ENCODE data around the gene STXBP1. TPM values are rescaled to one million over a fixed set of nuclear protein-coding genes. Genes with fewer than 3 reads are reported as not detected.

Gene STXBP1
- polyA plus RNA-seq, 3 donors = 0.27 to 0.59 TPM; not detected in 1

DNA sequence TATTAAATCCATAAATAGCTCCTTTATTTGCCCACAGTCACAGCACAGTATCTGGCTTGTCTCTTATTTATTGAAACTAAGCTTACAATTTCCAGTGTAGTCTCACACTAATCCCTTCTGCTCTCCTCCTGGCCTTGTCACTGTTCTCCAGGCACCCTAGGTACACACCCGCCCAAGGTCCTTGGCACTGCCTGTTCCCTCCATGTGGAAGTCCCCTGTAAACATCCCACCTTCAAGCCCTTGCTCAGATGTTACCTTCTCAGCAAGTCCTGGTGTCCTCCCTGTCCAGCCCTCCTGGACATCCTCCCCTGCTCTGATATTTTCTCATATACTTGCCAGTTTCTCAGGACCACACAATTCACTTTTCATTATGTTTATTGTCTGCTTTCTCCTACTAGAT, 50.5 kb downstream of the STXBP1 start:
- Histone ChIP-seq H2AFZ (ENCODE audit: insufficient read depth, low read depth, low read length, poor library complexity, severe bottlenecking) (no peak overlapping the region), H3K36me3 (replicated peaks in 1 of 2; ENCODE audit: control insufficient read depth in 1 of 2, insufficient read depth in 2 of 2, low read length in 2 of 2) (no peaks in the 10 kb centered on the region), H4K20me1 (ENCODE audit: insufficient read depth, low read length) (no peaks in the 10 kb centered on the region), H3K79me2 (ENCODE audit: insufficient read depth, low read length) (no peaks in the 10 kb centered on the region), H3K4me3 (replicated peaks in 1 of 3; ENCODE audit: low read depth in 2 of 3, low read length in 3 of 3) (no peak overlapping the region), H3K4me1 (ENCODE audit: control insufficient read depth in 1 of 2, insufficient read depth in 2 of 2, low read length in 2 of 2) (no peaks in the 10 kb centered on the region), H3K4me2 (replicated peaks; ENCODE audit: extremely low read depth, low read length, poor library complexity, severe bottlenecking) (no peak overlapping the region), H3K27ac (ENCODE audit: low read depth in 1 of 2, low read length in 2 of 2) (no peak overlapping the region), H3K9me3 (replicated peaks in 1 of 2; ENCODE audit: control insufficient read depth in 1 of 2, insufficient read depth in 1 of 2, low read length in 2 of 2) (no peaks in the 10 kb centered on the region), H3K27me3 (ENCODE audit: control insufficient read depth in 2 of 2, insufficient read depth in 2 of 2, low read length in 2 of 2) (no peaks in the 10 kb centered on the region), H3K9ac (ENCODE audit: insufficient read depth, low read length, poor library complexity, severe bottlenecking) (no peak overlapping the region)
- 83% methylated on average over 1 of the region's 1 CpG for WGBS (ENCODE audit: insufficient coverage)
- Mint-ChIP-seq H3K4me3 (no peak overlapping the region), H3K36me3 (no peaks in the 10 kb centered on the region), H3K27me3 (ENCODE audit: low read depth in 3 of 3) (peaks cover 0 to 7% (median 6%) of the 10 kb centered on the region in 3 donors), H3K4me1 (peaks cover 6% of the 10 kb centered on the region), H3K27ac (no peak overlapping the region), H3K9me3 (peaks cover 0 to 1% (median 0%) of the 10 kb centered on the region in 7 donors)
- intact Hi-C loops (cut with micrococcal nuclease) = no loop called here
- DNase-seq = no peak
- TF ChIP-seq CTCF (IDR thresholded peaks at IDR 0.05) = no peak

DNA sequence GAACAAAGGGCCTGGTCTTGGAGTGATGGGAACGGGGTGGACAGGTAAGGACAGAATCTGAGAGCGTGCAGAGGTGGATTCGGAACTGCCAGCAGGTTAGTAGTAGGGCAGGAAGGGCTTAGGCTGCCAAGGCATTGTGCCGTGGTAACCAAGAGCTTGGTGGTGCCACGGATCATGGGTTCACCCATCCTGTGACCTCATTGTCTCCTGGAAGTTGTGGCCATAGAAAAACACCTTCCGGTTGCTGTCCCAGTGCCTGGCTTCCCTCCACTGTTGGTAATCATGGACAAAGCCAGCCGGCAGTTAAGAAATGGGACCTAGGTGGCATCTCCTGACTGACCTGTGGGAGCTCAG, 52.2 kb downstream of the STXBP1 start:
- Histone ChIP-seq H2AFZ (ENCODE audit: insufficient read depth, low read depth, low read length, poor library complexity, severe bottlenecking) (no peak overlapping the region), H3K4me3 (replicated peaks in 1 of 3; ENCODE audit: low read depth in 2 of 3, low read length in 3 of 3) (no peak overlapping the region), H3K36me3 (replicated peaks in 1 of 2; ENCODE audit: control insufficient read depth in 1 of 2, insufficient read depth in 2 of 2, low read length in 2 of 2) (no peaks in the 10 kb centered on the region), H3K27ac (ENCODE audit: low read depth in 1 of 2, low read length in 2 of 2) (no peak overlapping the region), H3K4me1 (ENCODE audit: control insufficient read depth in 1 of 2, insufficient read depth in 2 of 2, low read length in 2 of 2) (no peaks in the 10 kb centered on the region), H3K79me2 (ENCODE audit: insufficient read depth, low read length) (no peaks in the 10 kb centered on the region), H3K4me2 (replicated peaks; ENCODE audit: extremely low read depth, low read length, poor library complexity, severe bottlenecking) (no peak overlapping the region), H3K27me3 (ENCODE audit: control insufficient read depth in 2 of 2, insufficient read depth in 2 of 2, low read length in 2 of 2) (no peaks in the 10 kb centered on the region), H3K9ac (ENCODE audit: insufficient read depth, low read length, poor library complexity, severe bottlenecking) (no peak overlapping the region), H3K9me3 (replicated peaks in 1 of 2; ENCODE audit: control insufficient read depth in 1 of 2, insufficient read depth in 1 of 2, low read length in 2 of 2) (no peaks in the 10 kb centered on the region), H4K20me1 (ENCODE audit: insufficient read depth, low read length) (no peaks in the 10 kb centered on the region)
- H3K27me3 Mint-ChIP-seq (ENCODE audit: low read depth in 3 of 3) = peaks cover 0 to 5% (median 4%) of the 10 kb centered on the region in 3 donors
- H3K27ac Mint-ChIP-seq = no peak overlapping the region
- H3K4me1 Mint-ChIP-seq = peaks cover 9% of the 10 kb centered on the region
- H3K4me3 Mint-ChIP-seq = no peak overlapping the region
- no peak for TF ChIP-seq CTCF (IDR thresholded peaks at IDR 0.05)
- peaks cover 0 to 1% (median 0%) of the 10 kb centered on the region in 7 donors for H3K9me3 Mint-ChIP-seq
- no peak for DNase-seq
- no peaks in the 10 kb centered on the region for H3K36me3 Mint-ChIP-seq
- intact Hi-C loops (cut with micrococcal nuclease) = no loop called here
- 93% methylated on average over 7 of the region's 7 CpGs for WGBS (ENCODE audit: insufficient coverage)
